Right lobe of liver (tissue), 6 donors: ENCODE results near the gene NFIA. TPM values are rescaled to one million over a fixed set of nuclear protein-coding genes. Genes with fewer than 3 reads are reported as not detected.

ENCODE experiments used
- ATAC-seq, 4 donors: fragments of 200-7000 bp; cut with Tn5 transposase; one replicate each; pipeline ENCODE4 v1.9.1; 2020; ENCODE audit warnings: mild to moderate bottlenecking in 4 of 4, moderate library complexity in 4 of 4
- DNase-seq, 3 donors: peaks; one replicate each; pipeline ENCODE4 v3.0.0-alpha.2; 2020
- H3K27ac ChIP-seq, 3 donors: fragments of 200-600 bp; one replicate each; pipeline ENCODE4 v1.8.0; 2022
- H3K27me3 ChIP-seq, 2 donors: fragments of 200-600 bp; one replicate each; pipeline ENCODE4 v1.8.0; 2022
- H3K36me3 ChIP-seq, 4 donors: fragments of 200-600 bp; sonication (generic) in 1 of 4; one replicate each; pipeline versions ENCODE4 v1.5.1 to v1.8.0; 2017 to 2022; ENCODE audit warnings: control low read depth in 1 of 4
- H3K4me1 ChIP-seq, 4 donors: fragments of 200-600 bp; sonication (generic) in 1 of 4; one replicate each; pipeline versions ENCODE4 v1.5.1 to v1.8.0; 2017 to 2022; ENCODE audit warnings: control low read depth in 1 of 4
- H3K4me3 ChIP-seq, 3 donors: fragments of 200-600 bp; one replicate each; pipeline ENCODE4 v1.8.0; 2022
- H3K9me3 ChIP-seq, 4 donors: fragments of 200-600 bp; sonication (generic) in 1 of 4; one replicate each; pipeline versions ENCODE4 v1.5.1 to v1.8.0; 2017 to 2022; ENCODE audit warnings: control low read depth in 1 of 4
- POLR2A ChIP-seq: fragments of 450-650 bp; IDR thresholded peaks from one replicate; pipeline ENCODE4 v1.6.1; 2017; ENCODE audit warnings: antibody characterized with exemption, mild to moderate bottlenecking
- WGBS: methylation state at CpG from one replicate; pipeline ENCODE4 v1.1.6; 2018; ENCODE audit warnings: low coverage, low lambda C conversion rate; ENCODE audit not compliant: insufficient coverage; ENCODE audit errors: missing lambda C conversion rate; 5-methylcytosine and 5-hydroxymethylcytosine counted together
- intact Hi-C, 2 donors: fragments of 100-400 bp; cut with DNase I; formaldehyde crosslinking; loops; one replicate each; pipeline versions ENCODE4 v1.11.2 to v1.14.1; 2022
- total RNA-seq, 6 experiments: library from RNA; depleted of rRNA in 2 of 6; stranded (reverse); fragments of >200 nt in 2 of 6; fragmentation: NEBNext Ultra II Directional in 3 of 6; extraction: Animal tissue kit (Norgen Biotek cat#: 25700) in 3 of 6; gene quantifications; one replicate each; pipeline versions ENCODE4 v1.1.0 to v1.2.4, GENCODE V29; 2016 to 2023
- TF ChIP-seq, protein P1 (sequence below), 4 donors: fragments of 200-600 bp in 3 of 4; fragments of 450-650 bp in 1 of 4; IDR thresholded peaks; one replicate each; pipeline versions ENCODE4 v1.5.1 to v1.8.0; 2016 to 2022; ENCODE audit warnings: antibody characterized with exemption in 4 of 4, mild to moderate bottlenecking in 2 of 4
- donor health status: DM: no; HTN: yes; CAD: no.
- donor health status: DM: no; HTN: no; CAD: no.
- donor health status: DM: no; HTN: no; CAD: no.
- donor health status: DM: no; HTN: yes; CAD: no.
- donor health status: DM: no; HTN: yes; CAD: no.

NFIA gene
- total RNA-seq, 6 experiments from 2014 or later = 36.7 to 97.2 (median 57.9) TPM

GRCh38 chr1:61380561-61380960, 298.2 kb downstream of the NFIA start:
- H3K4me3 ChIP-seq = no peak overlapping the region
- no peaks in the 10 kb centered on the region for H3K27me3 ChIP-seq
- 85% methylated on average over 3 of the region's 3 CpGs for WGBS
- TF ChIP-seq, protein P1, sequence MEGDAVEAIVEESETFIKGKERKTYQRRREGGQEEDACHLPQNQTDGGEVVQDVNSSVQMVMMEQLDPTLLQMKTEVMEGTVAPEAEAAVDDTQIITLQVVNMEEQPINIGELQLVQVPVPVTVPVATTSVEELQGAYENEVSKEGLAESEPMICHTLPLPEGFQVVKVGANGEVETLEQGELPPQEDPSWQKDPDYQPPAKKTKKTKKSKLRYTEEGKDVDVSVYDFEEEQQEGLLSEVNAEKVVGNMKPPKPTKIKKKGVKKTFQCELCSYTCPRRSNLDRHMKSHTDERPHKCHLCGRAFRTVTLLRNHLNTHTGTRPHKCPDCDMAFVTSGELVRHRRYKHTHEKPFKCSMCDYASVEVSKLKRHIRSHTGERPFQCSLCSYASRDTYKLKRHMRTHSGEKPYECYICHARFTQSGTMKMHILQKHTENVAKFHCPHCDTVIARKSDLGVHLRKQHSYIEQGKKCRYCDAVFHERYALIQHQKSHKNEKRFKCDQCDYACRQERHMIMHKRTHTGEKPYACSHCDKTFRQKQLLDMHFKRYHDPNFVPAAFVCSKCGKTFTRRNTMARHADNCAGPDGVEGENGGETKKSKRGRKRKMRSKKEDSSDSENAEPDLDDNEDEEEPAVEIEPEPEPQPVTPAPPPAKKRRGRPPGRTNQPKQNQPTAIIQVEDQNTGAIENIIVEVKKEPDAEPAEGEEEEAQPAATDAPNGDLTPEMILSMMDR (IDR thresholded peaks at IDR 0.05) = no peak
- TF ChIP-seq POLR2A = no peak
- DNase-seq (no peak), ATAC-seq (no peak)
- H3K36me3 ChIP-seq = peaks cover 0 to 25% (median 2%) of the 10 kb centered on the region in 4 donors
- no peak overlapping the region for H3K27ac ChIP-seq
- H3K4me1 ChIP-seq = no peaks in the 10 kb centered on the region
- intact Hi-C loops = no loop called here
- no peaks in the 10 kb centered on the region for H3K9me3 ChIP-seq

GRCh38 chr1:61386323-61386722, 304.0 kb downstream of the NFIA start:
- no peaks in the 10 kb centered on the region for H3K4me1 ChIP-seq
- H3K36me3 ChIP-seq = peaks cover 0 to 43% (median 7%) of the 10 kb centered on the region in 4 donors
- no peaks in the 10 kb centered on the region for H3K27me3 ChIP-seq
- intact Hi-C loops = no loop called here
- ATAC-seq (no peak), DNase-seq (no peak)
- no peak overlapping the region for H3K27ac ChIP-seq
- no peak overlapping the region for H3K4me3 ChIP-seq
- TF ChIP-seq, protein P1 (IDR thresholded peaks at IDR 0.05) = no peak
- TF ChIP-seq POLR2A = no peak
- 79% methylated on average over 2 of the region's 3 CpGs for WGBS
- H3K9me3 ChIP-seq = no peaks in the 10 kb centered on the region

GRCh38 chr1:61386770-61387169, 304.4 kb downstream of the NFIA start:
- H3K27ac ChIP-seq = no peak overlapping the region
- ATAC-seq = no peak
- 92% methylated on average over 2 of the region's 2 CpGs for WGBS
- H3K4me3 ChIP-seq = no peak overlapping the region
- no peaks in the 10 kb centered on the region for H3K9me3 ChIP-seq
- TF ChIP-seq POLR2A = no peak
- TF ChIP-seq, protein P1 (IDR thresholded peaks at IDR 0.05) = no peak
- no peak for DNase-seq
- intact Hi-C loops = no loop called here
- H3K36me3 ChIP-seq = peaks cover 0 to 43% (median 7%) of the 10 kb centered on the region in 4 donors
- H3K4me1 ChIP-seq = no peaks in the 10 kb centered on the region
- no peaks in the 10 kb centered on the region for H3K27me3 ChIP-seq

GRCh38 chr1:61387829-61388228, 305.5 kb downstream of the NFIA start:
- peaks cover 0 to 40% (median 7%) of the 10 kb centered on the region in 4 donors for H3K36me3 ChIP-seq
- H3K4me1 ChIP-seq = no peaks in the 10 kb centered on the region
- ATAC-seq (no peak), DNase-seq (no peak)
- WGBS = 86% methylated on average over 3 of the region's 3 CpGs
- H3K27me3 ChIP-seq = no peaks in the 10 kb centered on the region
- H3K9me3 ChIP-seq = no peaks in the 10 kb centered on the region
- H3K4me3 ChIP-seq = no peak overlapping the region
- H3K27ac ChIP-seq = no peak overlapping the region
- intact Hi-C loops = no loop called here
- TF ChIP-seq POLR2A = no peak
- TF ChIP-seq, protein P1 (IDR thresholded peaks at IDR 0.05) = no peak

DNA sequence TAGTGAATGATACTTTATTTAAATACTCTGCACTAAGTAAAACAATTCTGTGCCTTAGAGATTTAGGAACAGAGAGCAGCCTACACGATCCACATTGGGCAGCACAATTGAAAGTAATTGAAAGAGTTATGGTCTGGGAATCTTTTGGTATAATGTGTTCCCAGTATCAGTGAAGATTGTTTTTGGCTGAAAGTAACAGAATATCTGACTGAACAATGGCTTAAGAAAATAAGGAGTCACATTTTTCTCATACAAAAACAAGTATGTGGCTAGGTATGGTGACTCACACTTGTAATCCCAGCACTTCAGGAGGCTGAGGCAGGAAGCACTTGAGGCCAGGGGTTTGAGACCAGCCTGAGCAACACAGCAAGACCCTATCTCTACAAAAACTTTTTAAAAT, 306.2 kb downstream of the NFIA start:
- no peak for DNase-seq
- H3K4me3 ChIP-seq = no peak overlapping the region
- WGBS = 92% methylated on average over 1 of the region's 1 CpG
- peaks cover 0 to 34% (median 7%) of the 10 kb centered on the region in 4 donors for H3K36me3 ChIP-seq
- TF ChIP-seq, protein P1 (IDR thresholded peaks at IDR 0.05) = no peak
- TF ChIP-seq POLR2A = no peak
- no peak for ATAC-seq
- H3K27ac ChIP-seq = no peak overlapping the region
- no peaks in the 10 kb centered on the region for H3K27me3 ChIP-seq
- H3K9me3 ChIP-seq = no peaks in the 10 kb centered on the region
- intact Hi-C loops = no loop called here
- no peaks in the 10 kb centered on the region for H3K4me1 ChIP-seq
